UCSD-AML1 (cell line): ENCODE measurements around the gene PHLPP1.
"Not testable (repeated sequence)": the region's sequence is repeated elsewhere in the genome, so short reads cannot be mapped to it uniquely, and the experiment has no call there.

Source experiments
- DNase-seq: peaks from one replicate; lab custom pipeline; 2025; ENCODE audit not compliant: unreplicated experiment; lab: John Stamatoyannopoulos, UW

PHLPP1 gene

DNA sequence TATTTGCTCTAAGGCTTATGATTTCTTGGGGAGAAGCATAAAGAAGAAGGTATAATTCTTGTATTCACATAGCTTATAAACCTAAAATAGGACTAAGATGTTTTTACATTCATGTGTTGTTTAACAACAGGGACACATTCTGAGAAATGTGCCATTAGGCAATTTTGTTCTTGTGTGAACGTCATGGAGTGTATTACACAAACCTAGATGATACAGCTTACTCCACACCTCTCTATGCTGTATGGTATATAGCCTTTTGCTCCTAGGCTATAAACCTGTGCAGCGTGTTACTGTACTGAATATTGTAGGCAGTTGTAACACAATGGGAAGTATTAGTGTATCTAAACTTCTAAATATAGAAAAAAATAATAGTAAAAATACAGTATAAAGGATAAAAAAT, 92.1 kb downstream of the PHLPP1 start:
- DNase-seq = no peak

DNA sequence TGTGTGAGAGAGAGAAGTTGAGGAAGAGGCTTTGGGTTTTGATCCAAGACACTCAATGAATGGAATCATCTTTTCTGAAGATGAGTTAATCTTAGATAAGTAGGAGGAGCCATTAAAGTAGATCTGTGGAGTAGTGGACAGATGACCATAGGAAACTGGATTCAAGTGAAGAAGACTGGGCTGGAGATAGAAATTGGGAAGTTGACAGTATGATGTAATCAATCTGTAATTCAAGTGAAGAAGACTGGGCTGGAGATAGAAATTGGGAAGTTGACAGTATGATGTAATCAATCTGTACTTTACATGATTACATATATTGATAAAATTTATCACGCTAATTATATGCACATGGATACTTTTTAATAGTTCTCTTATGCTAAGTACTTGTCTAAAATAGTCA, 92.8 kb downstream of the PHLPP1 start:
- DNase-seq = no peak

DNA sequence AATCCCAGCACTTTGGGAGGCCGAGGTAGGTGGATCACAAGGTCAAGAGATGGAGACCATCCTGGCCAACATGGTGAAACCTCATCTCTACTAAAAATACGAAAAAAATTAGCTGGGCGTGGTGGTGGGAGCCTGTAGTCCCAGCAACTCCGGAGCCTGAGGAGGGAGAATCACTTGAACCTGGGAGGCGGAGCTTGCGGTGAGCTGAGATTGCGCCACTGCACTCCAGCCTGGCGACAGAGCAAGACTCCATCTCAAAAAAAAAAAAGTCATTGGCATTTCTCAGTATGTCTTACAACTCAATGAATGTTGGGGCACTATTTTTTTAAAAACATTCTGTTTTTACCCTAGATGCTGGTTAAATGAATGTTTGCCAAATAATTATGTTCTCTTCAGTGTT, 94.1 kb downstream of the PHLPP1 start:
- not testable (repeated sequence) for DNase-seq

DNA sequence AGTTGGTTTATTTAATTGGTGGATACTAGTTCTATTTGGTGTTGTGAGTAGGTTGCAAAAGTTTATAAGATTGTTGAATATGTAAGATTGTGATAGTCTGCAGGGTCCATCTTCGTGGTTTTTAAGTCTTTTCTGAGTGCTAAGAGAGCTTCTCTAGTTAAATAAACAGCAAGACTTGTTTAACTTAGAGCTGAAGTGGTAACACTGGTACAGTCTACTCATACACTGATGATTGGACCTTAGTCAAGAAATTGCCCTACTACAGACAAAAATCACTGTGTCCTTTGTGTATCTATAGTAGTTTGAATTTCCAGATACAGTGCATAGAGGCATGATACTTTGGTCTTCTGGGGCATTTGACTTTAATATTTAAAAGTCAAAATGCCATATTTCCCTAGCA, 94.6 kb downstream of the PHLPP1 start:
- no peak for DNase-seq

DNA sequence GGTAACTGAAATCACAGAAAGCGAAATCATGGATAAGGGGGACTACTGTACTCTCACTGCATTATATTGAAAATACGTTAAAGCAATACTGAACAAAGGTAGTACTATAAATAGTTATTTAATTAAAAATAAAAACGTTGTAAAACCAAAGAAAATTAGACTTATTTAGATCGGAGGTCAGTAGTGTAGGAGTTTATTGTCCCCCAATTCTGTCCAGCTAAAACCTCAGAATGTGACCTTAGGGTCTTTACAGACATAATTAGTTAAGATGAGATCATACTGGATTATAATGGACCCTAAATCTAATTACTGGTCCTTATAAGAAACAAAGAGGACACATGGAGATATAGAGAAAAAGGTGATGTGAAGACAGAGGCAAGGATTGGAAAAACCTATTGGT, 95.3 kb downstream of the PHLPP1 start:
- no peak for DNase-seq

DNA sequence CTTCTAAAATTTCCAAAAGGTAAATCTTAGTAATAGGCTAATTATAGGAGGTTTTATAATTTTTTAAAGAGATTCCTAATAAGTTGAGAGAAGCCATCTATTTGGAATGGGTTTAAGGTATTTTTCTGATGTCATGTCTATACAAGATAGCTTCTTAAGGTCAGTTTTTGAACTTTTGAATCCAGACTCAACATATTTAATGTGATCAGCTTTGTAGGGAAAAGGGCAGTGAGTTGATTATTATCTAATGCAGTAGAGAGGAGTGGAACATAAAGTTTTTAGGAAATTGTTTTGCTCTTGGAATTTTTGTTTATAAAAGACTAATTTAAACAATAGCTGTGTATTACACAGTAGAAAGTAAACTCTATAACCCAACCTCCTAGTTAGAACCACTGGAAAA, 96.3 kb downstream of the PHLPP1 start:
- DNase-seq = no peak

DNA sequence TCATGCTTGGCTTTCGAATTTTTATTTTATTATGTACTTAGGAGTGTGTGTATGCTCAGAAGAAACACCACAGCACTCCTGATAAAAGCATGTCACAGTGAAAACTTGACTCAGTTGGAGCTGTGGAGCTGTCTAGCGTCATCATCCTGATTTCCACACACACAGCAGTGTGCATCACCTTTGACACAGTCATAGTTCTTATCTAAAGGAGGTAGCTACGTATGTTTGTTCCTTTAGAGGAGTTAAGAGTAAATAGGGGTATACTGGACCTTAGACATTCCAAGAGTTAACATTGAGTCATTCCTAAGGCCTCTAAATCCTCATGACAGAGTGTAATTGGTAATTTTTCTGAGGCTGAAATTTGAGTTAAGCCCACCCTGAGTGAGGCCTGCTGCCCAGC, 96.9 kb downstream of the PHLPP1 start:
- DNase-seq = no peak

DNA sequence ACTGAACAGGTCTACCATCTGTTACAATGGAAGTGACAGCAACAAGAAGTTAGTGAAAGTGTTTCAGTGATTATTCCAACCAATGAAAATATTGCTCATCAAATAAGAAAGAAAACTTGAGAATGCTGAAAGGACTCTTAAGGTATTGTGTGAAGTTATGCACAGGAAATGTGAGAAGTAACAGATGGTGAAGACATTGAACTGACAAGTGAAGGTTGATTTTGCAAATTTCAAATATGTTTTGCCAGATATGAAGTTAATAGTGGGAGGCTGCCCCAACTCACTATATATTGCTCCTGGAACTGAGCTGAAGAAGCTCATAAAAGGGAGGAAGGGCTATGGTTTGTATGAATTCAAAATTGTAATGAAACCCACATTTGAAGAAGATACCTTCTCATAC, 97.5 kb downstream of the PHLPP1 start:
- no peak for DNase-seq

DNA sequence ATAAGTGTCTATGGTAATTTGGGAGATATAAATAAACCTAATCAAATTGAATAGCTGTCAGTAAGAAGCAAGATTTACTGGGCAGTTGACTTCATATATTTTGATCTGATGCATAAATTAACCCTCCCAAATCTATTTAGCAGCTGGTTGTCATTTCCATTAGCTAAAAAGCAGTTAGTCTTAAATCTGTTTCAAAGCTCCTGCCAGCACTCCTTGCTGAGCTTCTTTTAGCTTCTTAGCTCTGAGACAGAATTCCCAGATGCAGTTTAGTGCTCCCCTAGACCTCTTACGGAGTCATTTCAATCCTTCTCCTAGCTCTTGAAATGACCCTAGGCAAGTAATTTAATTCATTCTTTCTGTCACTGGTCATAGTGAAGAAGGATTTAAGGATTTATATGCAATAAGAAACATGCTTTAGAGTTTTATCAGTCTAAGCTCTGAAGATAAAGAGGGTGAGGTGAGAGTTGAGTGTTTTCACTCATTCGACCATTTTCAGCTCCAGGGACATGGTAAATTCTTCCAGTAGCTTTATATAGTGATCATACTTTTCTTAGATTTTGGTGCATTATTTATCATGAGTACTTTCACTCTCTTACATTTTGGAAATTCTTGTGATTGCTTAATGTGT, 98.9 kb downstream of the PHLPP1 start:
- DNase-seq = no peak

DNA sequence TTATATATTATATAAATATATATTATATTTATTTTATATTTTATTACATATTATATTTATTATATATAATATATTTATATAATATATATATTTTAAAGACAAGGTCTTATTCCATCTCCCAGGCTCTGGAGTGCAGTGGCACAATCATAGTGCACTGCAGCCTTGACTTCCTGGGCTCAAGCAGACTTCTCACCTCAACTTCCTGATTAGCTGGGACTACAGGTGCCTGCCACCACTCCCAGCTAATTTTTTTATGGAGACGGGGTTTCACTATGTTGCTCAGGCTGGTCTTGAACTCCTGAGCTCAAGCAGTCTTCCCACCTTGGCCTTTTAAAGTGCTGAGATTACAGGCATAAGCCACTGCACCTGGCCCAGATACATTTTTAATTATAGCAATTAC, 110.0 kb downstream of the PHLPP1 start:
- no peak for DNase-seq

DNA sequence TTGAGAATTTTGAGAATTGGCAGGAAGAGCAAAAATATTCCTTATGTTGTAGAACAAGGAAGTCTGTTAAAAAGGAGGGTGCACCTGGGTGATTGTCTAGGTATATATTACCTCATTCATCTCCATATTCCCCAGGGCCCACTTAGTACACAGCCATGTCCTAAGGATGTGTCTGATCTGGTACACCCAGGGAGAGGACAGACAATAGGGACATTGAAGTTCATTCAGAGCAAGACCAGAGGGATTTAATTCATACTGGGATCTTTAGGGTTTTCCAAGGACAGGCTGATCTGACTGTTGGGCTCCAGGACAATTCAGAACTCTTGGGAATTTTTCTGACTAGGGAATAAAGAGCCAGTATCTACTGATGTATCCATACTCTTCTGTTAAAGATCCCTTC, 112.1 kb downstream of the PHLPP1 start:
- no peak for DNase-seq

DNA sequence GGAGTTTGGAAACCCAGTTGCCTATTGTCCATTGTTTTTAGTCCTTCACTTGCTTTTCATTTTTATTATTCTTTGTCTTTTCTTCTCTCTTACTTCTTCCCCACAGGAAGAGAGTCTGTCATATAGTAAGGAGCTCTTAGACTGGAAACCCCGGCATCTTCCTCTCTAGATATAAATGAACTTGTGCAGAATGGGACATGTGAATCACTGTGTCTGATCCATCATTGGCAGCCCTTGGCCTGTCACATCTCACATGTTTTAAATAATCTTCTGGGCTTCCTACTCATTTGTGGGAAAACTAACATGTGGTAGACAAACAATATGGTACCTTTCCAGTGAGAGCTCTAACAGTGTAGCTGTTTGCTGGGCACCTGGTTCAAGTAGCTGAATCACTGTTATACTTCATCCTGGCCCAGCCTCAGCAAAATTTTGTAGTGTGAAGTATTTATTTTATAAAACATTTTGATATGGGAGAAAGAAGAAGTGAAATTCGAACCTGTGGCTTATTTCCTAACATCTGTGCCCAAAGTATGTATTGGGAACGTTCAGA, 112.8 kb downstream of the PHLPP1 start:
- no peak for DNase-seq

DNA sequence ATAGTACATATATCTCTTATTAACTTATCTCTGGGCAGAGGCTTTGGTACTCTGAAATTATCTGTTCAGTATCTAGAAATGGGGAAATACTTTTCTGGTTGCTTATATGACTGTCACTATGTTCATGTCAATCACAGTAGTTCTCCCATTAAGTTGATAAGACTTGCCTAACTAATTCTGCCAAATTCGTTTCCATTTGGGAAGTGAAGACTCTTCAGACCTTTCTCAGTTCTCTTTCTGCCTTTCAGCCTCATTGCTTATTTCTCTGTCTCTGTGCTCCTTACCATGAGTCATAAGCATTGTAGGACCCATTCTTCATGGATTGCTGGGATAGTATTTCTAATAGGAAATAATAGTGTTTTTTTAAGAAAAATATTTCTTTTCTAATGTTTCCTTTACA, 113.5 kb downstream of the PHLPP1 start:
- no peak for DNase-seq

DNA sequence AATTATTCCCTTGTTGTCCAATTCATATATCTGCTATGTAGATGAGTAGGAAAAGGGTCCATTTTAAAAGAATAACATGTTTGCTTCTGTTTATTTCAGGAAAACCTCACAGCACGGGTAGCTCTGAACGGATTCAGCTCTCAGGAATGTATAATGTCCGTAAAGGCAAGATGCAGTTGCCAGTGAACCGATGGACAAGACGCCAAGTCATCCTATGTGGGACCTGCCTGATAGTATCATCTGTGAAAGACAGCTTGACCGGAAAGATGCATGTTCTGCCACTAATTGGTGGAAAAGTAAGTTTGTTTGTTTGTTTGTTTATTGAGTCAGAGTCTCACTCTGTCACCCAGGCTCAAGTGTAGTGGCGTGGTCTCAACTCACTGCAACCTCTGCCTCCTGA, 114.6 kb downstream of the PHLPP1 start:
- DNase-seq = no peak

DNA sequence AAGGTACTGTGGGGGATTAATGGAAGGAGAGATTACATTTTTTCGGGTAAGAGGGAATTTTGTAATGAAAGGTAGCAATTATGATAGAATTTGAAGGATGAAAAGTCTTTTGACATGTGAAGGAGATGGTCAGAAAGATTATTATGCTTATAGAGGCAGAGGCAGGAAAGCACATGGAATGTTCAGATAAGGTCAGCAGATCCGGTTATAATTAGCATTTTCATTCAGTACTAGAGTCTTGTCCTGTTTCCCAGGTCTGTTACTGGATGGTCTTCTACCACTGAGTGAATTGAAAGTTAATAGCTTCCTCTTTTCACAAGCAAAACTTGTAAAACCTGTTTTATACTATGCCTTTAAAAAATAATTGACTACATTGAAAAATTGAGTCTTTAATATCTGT, 116.9 kb downstream of the PHLPP1 start:
- no peak for DNase-seq

DNA sequence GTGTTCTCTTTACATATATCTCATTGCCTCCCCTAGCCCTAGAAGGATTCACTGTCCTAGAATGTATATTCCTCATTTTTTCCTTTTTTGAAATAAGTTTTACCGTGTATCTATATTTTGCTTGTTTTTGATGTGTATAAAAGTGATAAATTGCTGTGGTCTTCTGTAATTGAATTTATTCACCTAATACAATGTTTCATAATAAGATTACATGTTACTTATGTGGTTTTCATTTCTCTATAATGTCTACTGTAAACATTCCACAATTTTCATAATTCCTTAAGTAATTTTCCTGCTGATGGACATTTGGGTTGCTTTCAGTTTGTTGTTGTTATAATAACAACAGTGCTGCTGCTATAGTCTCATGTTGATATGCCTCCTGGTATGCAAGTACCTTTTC, 118.2 kb downstream of the PHLPP1 start:
- DNase-seq = no peak

DNA sequence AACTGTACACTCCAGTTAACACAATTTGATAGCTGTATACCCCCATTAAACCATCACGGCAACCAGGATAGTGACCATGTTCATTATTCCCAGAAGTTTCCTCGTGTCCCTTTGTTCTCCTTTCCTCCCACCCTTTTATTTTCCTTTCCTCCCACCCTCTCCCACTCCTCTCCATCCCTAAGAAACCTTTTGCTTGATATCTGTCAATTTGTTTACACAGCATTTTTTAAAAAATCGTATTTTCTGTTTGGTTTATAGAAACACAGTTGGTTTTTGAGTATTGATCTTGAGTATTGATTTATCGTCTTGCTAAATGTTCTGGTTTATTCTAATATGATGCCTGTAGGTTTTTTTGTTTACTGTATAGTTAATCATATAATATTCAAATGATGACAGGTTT, 119.4 kb downstream of the PHLPP1 start:
- no peak for DNase-seq

DNA sequence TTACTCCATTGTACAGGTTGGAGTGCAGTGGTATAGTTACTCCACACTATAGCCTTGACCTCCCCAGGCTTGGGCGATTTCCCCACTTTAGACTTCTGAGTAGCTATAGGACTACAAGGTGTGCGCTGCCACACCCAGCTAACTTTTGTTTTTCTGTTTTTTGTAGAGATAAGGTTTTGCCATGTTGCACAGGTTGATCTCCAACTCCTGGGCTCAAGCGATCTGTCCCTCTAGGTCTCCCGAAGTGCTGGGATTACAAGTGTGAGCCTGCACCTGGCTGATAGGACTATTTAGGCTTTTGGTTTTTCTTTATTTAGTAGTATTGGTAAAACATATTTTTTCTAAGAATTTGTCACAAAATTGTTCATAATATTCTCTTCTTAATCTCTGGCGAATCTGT, 121.7 kb downstream of the PHLPP1 start:
- DNase-seq = no peak

DNA sequence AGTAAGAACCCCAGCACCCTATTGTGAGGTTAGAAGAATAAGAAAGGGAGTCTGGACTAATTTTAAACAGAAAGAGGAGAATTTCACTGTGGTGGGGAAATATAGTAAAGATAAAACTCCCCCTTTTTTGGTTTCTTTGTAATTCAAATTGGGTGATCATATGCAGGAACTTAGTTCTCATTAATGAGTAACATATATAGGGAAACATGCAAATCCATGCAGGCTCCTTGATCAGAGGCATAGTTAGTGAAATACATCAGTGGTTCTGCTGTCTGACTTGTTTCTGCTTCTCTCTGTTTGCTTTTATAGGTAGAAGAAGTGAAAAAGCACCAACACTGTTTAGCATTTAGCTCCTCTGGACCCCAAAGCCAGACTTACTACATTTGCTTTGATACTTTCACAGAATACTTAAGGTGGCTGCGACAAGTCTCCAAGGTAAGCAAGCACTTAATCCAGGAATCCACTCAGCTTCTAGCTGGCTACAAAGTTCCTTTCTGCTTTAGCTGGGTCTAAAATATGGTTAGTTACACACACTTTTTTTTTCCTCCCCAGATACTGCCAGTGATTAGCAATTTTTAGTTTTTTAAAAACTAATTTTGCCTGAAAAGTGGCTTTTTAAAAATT, 123.2 kb downstream of the PHLPP1 start:
- DNase-seq = no peak

DNA sequence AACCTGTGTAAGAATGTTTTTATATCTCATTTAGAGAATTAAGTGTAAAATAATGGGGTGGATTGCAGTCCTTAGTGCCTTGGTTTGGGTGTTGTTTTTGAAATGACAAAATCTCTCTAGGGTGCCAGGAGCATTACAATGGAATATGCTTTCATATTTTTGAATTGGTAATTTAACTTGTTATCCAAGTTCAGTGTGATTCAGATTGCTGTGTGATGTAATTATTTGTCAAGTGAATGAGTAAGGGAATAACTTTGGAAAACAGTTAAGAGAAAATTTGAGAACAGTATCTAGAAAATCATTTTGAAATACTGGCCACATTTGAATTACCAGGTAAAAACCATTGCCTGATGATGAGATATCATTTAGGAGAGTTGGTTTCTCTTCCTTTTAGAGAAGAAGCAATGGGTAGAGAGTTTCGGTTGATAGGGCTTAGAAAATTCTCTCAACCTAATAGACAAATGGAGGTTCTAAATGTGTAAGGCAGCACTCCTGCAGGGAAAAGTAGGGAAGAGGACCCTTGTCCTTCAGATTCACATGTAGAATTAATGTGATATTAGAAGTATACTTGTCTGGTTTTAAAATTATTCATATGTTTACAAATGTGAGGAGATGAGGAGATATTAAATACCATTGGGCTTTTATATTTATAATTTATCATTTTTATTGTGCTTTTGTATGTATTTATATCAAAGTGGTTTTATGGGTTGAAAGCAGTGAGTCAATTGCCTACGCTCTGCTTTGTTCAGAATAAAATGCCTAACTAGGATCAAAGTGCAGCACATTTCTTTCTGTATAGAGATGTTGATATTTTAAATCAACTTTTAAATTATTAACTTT, 124.8 kb downstream of the PHLPP1 start:
- no peak for DNase-seq

DNA sequence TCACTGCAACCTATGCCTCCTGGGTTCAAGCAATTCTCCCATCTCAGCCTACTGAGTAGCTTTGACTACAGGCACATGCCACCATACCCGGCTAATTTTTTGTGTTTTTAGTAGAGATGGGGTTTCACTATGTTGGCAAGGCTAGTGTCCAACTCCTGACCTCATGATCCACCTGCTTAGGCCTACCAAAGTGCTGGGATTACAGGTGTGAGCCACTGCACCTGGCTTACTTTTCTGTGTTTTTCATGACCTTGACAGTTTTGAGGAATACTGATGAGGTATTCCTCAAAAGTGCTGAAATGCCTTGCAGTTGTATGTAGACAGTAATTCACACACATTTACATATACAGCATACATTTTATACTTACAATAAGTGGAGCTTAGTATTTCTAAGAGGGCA, 126.1 kb downstream of the PHLPP1 start:
- DNase-seq = no peak

DNA sequence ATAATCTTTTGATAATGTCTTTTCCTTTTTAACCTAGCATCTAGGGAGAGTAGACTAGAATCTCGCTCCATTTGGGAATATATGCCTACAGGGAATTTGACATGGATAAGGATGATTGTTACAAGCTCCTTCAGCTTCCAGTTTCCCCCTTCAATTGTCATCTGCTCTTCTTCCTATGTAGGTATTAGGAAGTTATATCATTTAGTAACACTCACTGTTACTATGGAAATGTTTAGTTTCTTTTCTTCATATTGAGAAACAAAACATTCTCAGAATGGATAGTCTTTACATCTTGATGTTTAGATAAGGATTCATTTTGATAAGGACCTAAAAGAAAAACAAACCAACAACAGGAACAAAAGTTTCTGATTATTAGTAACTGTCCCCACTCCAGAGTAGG, 127.6 kb downstream of the PHLPP1 start:
- DNase-seq = no peak
